SU-DHL-6 (cell line): Measurements from ENCODE around the gene PPP1R12B.

Experiments used
- EZH2phosphoT487 ChIP-seq: fragments of 200-600 bp; sonication (generic), shearing (Covaris generic); conservative IDR thresholded peaks from 2 replicates; pipeline ENCODE4 v1.6.1; 2018; ENCODE audit warnings: mild to moderate bottlenecking, antibody characterized with exemption, low read length, moderate library complexity, mixed read lengths
- TF ChIP-seq, protein P1 (sequence below): fragments of 200-600 bp; sonication (generic); IDR thresholded peaks from one replicate; pipeline ENCODE4 v1.5.1; 2017; ENCODE audit warnings: antibody characterized with exemption, mild to moderate bottlenecking, low read length, moderate library complexity; ENCODE audit not compliant: insufficient read depth, poor library complexity, severe bottlenecking

GRCh38 chr1:202584707-202585589, 236.4 kb downstream of the PPP1R12B start:
- TF ChIP-seq, protein P1, sequence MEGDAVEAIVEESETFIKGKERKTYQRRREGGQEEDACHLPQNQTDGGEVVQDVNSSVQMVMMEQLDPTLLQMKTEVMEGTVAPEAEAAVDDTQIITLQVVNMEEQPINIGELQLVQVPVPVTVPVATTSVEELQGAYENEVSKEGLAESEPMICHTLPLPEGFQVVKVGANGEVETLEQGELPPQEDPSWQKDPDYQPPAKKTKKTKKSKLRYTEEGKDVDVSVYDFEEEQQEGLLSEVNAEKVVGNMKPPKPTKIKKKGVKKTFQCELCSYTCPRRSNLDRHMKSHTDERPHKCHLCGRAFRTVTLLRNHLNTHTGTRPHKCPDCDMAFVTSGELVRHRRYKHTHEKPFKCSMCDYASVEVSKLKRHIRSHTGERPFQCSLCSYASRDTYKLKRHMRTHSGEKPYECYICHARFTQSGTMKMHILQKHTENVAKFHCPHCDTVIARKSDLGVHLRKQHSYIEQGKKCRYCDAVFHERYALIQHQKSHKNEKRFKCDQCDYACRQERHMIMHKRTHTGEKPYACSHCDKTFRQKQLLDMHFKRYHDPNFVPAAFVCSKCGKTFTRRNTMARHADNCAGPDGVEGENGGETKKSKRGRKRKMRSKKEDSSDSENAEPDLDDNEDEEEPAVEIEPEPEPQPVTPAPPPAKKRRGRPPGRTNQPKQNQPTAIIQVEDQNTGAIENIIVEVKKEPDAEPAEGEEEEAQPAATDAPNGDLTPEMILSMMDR: no peak
- TF ChIP-seq EZH2phosphoT487: no peak
